Measurements from ENCODE around the gene SMYD3. TPM values are rescaled to one million over a fixed set of nuclear protein-coding genes. Genes with fewer than 3 reads are reported as not detected.

The SMYD3 gene
- total and polyA plus RNA-seq, 2 donors (not counting 3 experiments of a cell fraction or from before 2014, with no cell fraction given) = 16.0 to 32.1 TPM

- dilution Hi-C loops (cut with MboI; ENCODE audit: extremely low pct_ligation_motif_present, low sequenced_read_pairs) (no loop called here), intact Hi-C loops (cut with micrococcal nuclease) (loop anchor here (1.0 to 2.0 kb wide), 3 partner anchors 111 to 257 kb away; no protein-coding TSS in a partner anchor)
- no peak overlapping the region for H3K27ac ChIP-seq (ENCODE audit: insufficient read depth, low read depth, low read length)
- no peak overlapping the region for H3K4me2 ChIP-seq (ENCODE audit: insufficient read depth, low read length)
- no peak overlapping the region for H2AFZ ChIP-seq (ENCODE audit: low read depth, low read length)
- DNase-seq (ENCODE audit: low read depth, low spot score) (peak; percentile 77), FAIRE-seq (peak; percentile 81)
- no peak overlapping the region for H3K9ac ChIP-seq (replicated peaks; ENCODE audit: extremely low read depth, insufficient read depth, low read length)
- CTCF ChIA-PET = interaction anchor here (0.6 to 2.0 kb wide), 22 partner anchors 9 to 1344 kb away, joined by 3 to 13 read pairs (median 4); partner anchors contain the start of genes SCCPDH and SMYD3
- peaks cover 9% of the 10 kb centered on the region for H3K79me2 ChIP-seq (ENCODE audit: control insufficient read depth, insufficient read depth, low read length)
- H3K36me3 ChIP-seq (ENCODE audit: control insufficient read depth in 2 of 2, extremely low read depth in 1 of 2, insufficient read depth in 2 of 2, low read length in 2 of 2) = no peaks in the 10 kb centered on the region
- no peaks in the 10 kb centered on the region for H3K27me3 ChIP-seq (ENCODE audit: control insufficient read depth in 2 of 2, insufficient read depth in 2 of 2, low read length in 2 of 2)
- POLR2A ChIA-PET = no interaction called here
- H3K4me1 ChIP-seq (ENCODE audit: control insufficient read depth, extremely low read depth, insufficient read depth, low read length) = no peaks in the 10 kb centered on the region
- H3K9me3 ChIP-seq (replicated peaks; ENCODE audit: control insufficient read depth, insufficient read depth, low read length) = no peaks in the 10 kb centered on the region
- TF ChIP-seq POLR2A (IDR thresholded peaks at IDR 0.05; ENCODE audit: low read depth, low read length) (no peak), GATA2 (IDR thresholded peaks at IDR 0.05; ENCODE audit: insufficient read depth, insufficient read length, low read depth, low read length) (peak; percentile 85), CTCF (IDR thresholded peaks at IDR 0.05; ENCODE audit: extremely low read depth in 1 of 2, insufficient read depth in 1 of 2, low read depth in 1 of 2, low read length in 2 of 2) (peak; percentile 38 to 45)
- no peak overlapping the region for H3K4me3 ChIP-seq (replicated peaks in 1 of 3; ENCODE audit: insufficient read depth in 1 of 3, low read depth in 1 of 3, low read length in 3 of 3)
- H4K20me1 ChIP-seq (replicated peaks; ENCODE audit: control insufficient read depth, extremely low read depth, insufficient read depth, low read length) = no peaks in the 10 kb centered on the region
- no TSS peak for BruUV-seq (replicated peaks)
- no peaks in the 10 kb centered on the region for H3K9me1 ChIP-seq (replicated peaks; ENCODE audit: control insufficient read depth, extremely low read depth, insufficient read depth, low read length)
These were observed 9.7 kb downstream of the SMYD3 start for GRCh38 chr1:246497331-246497915.

- intact Hi-C loops (cut with micrococcal nuclease) (loop anchor here (1.0 to 5.0 kb wide), 7 partner anchors 207 to 1414 kb away; no protein-coding TSS in a partner anchor), dilution Hi-C loops (cut with MboI; ENCODE audit: extremely low pct_ligation_motif_present, low sequenced_read_pairs) (no loop called here)
- Histone ChIP-seq H4K20me1 (replicated peaks; ENCODE audit: control insufficient read depth, extremely low read depth, insufficient read depth, low read length) (no peaks in the 10 kb centered on the region), H3K9me3 (replicated peaks; ENCODE audit: control insufficient read depth, insufficient read depth, low read length) (no peaks in the 10 kb centered on the region), H3K27me3 (ENCODE audit: control insufficient read depth in 2 of 2, insufficient read depth in 2 of 2, low read length in 2 of 2) (no peaks in the 10 kb centered on the region), H3K79me2 (ENCODE audit: control insufficient read depth, insufficient read depth, low read length) (peaks cover 11% of the 10 kb centered on the region), H3K4me3 (replicated peaks in 1 of 3; ENCODE audit: insufficient read depth in 1 of 3, low read depth in 1 of 3, low read length in 3 of 3) (no peak overlapping the region), H3K4me2 (ENCODE audit: insufficient read depth, low read length) (no peak overlapping the region), H2AFZ (ENCODE audit: low read depth, low read length) (no peak overlapping the region), H3K9ac (replicated peaks; ENCODE audit: extremely low read depth, insufficient read depth, low read length) (no peak overlapping the region), H3K4me1 (ENCODE audit: control insufficient read depth, extremely low read depth, insufficient read depth, low read length) (no peaks in the 10 kb centered on the region), H3K27ac (ENCODE audit: insufficient read depth, low read depth, low read length) (no peak overlapping the region), H3K36me3 (ENCODE audit: control insufficient read depth in 2 of 2, extremely low read depth in 1 of 2, insufficient read depth in 2 of 2, low read length in 2 of 2) (no peaks in the 10 kb centered on the region), H3K9me1 (replicated peaks; ENCODE audit: control insufficient read depth, extremely low read depth, insufficient read depth, low read length) (no peaks in the 10 kb centered on the region)
- POLR2A ChIA-PET = no interaction called here
- CTCF ChIA-PET = interaction anchor here (0.9 to 3.1 kb wide), 5 partner anchors 480 to 1340 kb away, joined by 3 to 19 read pairs (median 5); no protein-coding TSS in a partner anchor
- no TSS peak for BruUV-seq (replicated peaks)
- DNase-seq (ENCODE audit: low read depth, low spot score) (peak; percentile 78), FAIRE-seq (peak; percentile 86)
- TF ChIP-seq GATA2 (IDR thresholded peaks at IDR 0.05; ENCODE audit: insufficient read depth, insufficient read length, low read depth, low read length) = no peak
- peak; percentile 77 to 81 for TF ChIP-seq CTCF (IDR thresholded peaks at IDR 0.05; ENCODE audit: extremely low read depth in 1 of 2, insufficient read depth in 1 of 2, low read depth in 1 of 2, low read length in 2 of 2)
These were observed 14.4 kb downstream of the SMYD3 start for GRCh38 chr1:246492611-246493245.
